Nephron (organoid): ENCODE results near the gene ZBTB26.
A peak's percentile ranks its signal among the peaks of the same experiment; 100 is the strongest.
"Not testable (repeated sequence)": the region's sequence is repeated elsewhere in the genome, so short reads cannot be mapped to it uniquely, and the experiment has no call there.

Experiments used
- H3K27ac Mint-ChIP-seq, 3 experiments: 2 replicates each; pipeline ENCODE4 v1.8.0; 2020; ENCODE audit warnings: mixed read lengths in 3 of 3, mild to moderate bottlenecking in 2 of 3, moderate library complexity in 1 of 3
- H3K27me3 Mint-ChIP-seq: 2 replicates; pipeline ENCODE4 v1.8.0; 2021; ENCODE audit warnings: low read depth, mild to moderate bottlenecking, moderate library complexity, mixed read lengths
- H3K36me3 Mint-ChIP-seq: 2 replicates; pipeline ENCODE4 v1.8.0; 2020; ENCODE audit warnings: low read depth, mixed read lengths
- H3K4me1 Mint-ChIP-seq: 2 replicates; pipeline ENCODE4 v1.8.0; 2020; ENCODE audit warnings: mixed read lengths
- H3K4me3 Mint-ChIP-seq, 3 experiments: 2 replicates each; pipeline ENCODE4 v1.8.0; 2020; ENCODE audit warnings: mild to moderate bottlenecking in 3 of 3, mixed read lengths in 3 of 3, moderate library complexity in 2 of 3
- H3K9me3 Mint-ChIP-seq: 2 replicates; pipeline ENCODE4 v1.8.0; 2020; ENCODE audit warnings: mixed read lengths
- TF ChIP-seq, protein P1 (sequence below), 3 experiments: fragments of 200-600 bp; sonication (generic); IDR thresholded peaks; one replicate each; pipeline ENCODE4 v1.5.0; 2021; ENCODE audit warnings: antibody characterized with exemption in 3 of 3; ENCODE audit not compliant: unreplicated experiment in 3 of 3

ZBTB26 gene

DNA sequence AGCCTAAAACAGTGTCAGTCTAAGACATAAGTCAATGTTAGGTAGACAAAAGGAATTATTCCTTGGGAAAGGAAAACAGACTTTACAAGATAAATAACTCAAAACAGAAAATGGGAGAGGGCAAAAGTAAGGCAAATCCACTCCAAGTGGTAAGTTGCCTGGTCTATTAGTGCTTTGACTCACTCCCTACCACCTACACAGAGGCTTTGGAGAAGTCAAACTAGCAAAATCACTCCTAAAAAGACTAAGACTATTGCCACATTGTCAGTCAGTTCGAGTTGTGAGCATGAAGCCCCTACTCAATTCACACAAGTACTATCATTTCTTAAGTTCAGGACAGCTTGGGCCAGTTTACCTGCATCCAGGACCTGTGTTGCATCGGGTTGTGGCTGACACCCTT, 13.0 kb downstream of the ZBTB26 start:
- no peaks in the 10 kb centered on the region for H3K27me3 Mint-ChIP-seq
- H3K36me3 Mint-ChIP-seq: peaks cover 19% of the 10 kb centered on the region
- H3K27ac Mint-ChIP-seq: no peak overlapping the region
- TF ChIP-seq, protein P1, sequence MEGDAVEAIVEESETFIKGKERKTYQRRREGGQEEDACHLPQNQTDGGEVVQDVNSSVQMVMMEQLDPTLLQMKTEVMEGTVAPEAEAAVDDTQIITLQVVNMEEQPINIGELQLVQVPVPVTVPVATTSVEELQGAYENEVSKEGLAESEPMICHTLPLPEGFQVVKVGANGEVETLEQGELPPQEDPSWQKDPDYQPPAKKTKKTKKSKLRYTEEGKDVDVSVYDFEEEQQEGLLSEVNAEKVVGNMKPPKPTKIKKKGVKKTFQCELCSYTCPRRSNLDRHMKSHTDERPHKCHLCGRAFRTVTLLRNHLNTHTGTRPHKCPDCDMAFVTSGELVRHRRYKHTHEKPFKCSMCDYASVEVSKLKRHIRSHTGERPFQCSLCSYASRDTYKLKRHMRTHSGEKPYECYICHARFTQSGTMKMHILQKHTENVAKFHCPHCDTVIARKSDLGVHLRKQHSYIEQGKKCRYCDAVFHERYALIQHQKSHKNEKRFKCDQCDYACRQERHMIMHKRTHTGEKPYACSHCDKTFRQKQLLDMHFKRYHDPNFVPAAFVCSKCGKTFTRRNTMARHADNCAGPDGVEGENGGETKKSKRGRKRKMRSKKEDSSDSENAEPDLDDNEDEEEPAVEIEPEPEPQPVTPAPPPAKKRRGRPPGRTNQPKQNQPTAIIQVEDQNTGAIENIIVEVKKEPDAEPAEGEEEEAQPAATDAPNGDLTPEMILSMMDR (IDR thresholded peaks at IDR 0.05; ENCODE audit: unreplicated experiment in 3 of 3): no peak
- H3K4me3 Mint-ChIP-seq: no peak overlapping the region
- no peaks in the 10 kb centered on the region for H3K9me3 Mint-ChIP-seq
- H3K4me1 Mint-ChIP-seq: peaks cover under 1% of the 10 kb centered on the region

DNA sequence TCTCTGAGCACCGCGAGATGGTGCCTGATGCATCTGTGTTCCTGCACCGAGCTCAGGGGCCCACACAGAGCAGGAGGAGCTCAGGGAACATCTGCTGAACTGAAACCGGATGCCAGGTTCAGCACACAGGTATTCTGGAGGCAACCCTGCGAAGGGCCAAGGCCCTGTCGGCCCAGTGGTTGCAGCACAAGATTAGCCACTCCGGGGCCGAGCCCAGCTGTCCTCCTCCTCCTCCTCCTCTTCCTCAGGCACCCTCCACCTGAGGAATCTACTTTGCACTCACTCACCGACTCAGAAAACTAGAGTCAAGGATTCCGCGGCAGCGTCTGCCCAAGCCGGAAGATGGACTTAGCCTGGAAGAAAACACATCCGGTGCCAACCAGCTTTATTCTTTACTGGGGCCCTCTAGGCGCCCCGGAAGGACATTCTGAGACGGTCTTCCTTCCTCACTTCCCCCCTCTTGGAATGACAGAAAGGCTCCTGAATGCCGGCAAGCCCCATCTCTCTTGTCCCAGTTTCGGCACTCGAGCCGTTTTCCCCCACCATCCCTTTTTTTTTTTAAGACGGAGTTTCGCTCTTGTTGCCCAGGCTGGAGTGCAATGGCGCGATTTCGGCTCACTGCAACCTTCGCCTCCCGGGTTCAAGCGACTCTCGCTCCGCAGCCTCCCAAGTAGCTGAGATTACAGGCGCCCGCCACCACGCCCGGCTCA, 18.2 kb downstream of the ZBTB26 start, which contains the start of gene ZBTB6:
TSS of gene ZBTB6 (minus strand) at position 360 of the 710 bp plus-strand sequence. CDS start 1,251 bp downstream, outside the sequence.
- TF ChIP-seq, protein P1 (IDR thresholded peaks at IDR 0.05; ENCODE audit: unreplicated experiment in 3 of 3): no peak
- Mint-ChIP-seq H3K4me3 (peak within 1 kb of the TSS; percentile 91 to 98 (median 96)), H3K9me3 (no peaks in the 10 kb centered on the region), H3K27ac (peak within 1 kb of the TSS; percentile 95 to 99 (median 99)), H3K27me3 (no peaks in the 10 kb centered on the region), H3K36me3 (peaks cover 19% of the 10 kb centered on the region), H3K4me1 (peaks cover 18% of the 10 kb centered on the region)

DNA sequence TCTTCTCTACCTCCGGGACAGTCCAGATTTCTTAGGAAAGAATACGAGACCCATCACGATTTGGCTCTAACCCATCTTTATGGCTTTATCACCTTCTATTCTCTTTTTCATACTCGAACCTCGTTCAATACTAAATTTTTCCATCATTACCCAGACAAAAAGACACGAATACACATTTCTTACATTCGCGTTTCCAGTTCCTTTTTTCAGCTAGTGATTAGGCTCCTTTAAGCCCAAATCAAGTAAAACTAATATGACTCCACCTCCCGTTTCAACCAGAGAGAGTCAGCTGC, 18.7 kb downstream of the ZBTB26 start:
- peaks cover 19% of the 10 kb centered on the region for H3K36me3 Mint-ChIP-seq
- H3K27me3 Mint-ChIP-seq: no peaks in the 10 kb centered on the region
- H3K9me3 Mint-ChIP-seq: no peaks in the 10 kb centered on the region
- peak overlapping the region; percentile 91 to 98 (median 96) for H3K4me3 Mint-ChIP-seq
- TF ChIP-seq, protein P1 (IDR thresholded peaks at IDR 0.05; ENCODE audit: unreplicated experiment in 3 of 3): no peak
- H3K27ac Mint-ChIP-seq: peak overlapping the region; percentile 95 to 99 (median 99)
- H3K4me1 Mint-ChIP-seq: peaks cover 18% of the 10 kb centered on the region

DNA sequence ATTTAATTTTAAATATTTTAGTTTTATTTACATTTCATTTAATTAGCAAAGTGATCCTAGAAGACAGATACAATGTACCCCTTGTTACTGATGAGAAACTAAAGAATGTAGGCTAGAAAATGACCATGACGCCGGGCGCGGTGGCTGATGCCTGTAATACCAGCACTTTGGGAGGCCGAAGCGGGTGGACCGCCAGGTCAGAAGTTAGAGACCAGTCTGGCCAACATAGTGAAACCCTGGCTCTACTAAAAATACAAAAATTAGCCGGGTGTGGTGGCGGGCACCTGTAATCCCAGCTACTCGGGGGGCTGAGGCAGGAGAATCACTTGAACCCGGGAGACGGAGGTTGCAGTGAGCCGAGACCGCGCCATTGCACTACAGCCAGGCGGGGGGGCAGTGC, 25.2 kb downstream of the ZBTB26 start:
- H3K27ac Mint-ChIP-seq, H3K9me3 Mint-ChIP-seq, H3K4me3 Mint-ChIP-seq, H3K27me3 Mint-ChIP-seq: not testable (repeated sequence)
- peaks cover 19% of the 10 kb centered on the region for H3K4me1 Mint-ChIP-seq
- H3K36me3 Mint-ChIP-seq: peaks cover 11% of the 10 kb centered on the region

DNA sequence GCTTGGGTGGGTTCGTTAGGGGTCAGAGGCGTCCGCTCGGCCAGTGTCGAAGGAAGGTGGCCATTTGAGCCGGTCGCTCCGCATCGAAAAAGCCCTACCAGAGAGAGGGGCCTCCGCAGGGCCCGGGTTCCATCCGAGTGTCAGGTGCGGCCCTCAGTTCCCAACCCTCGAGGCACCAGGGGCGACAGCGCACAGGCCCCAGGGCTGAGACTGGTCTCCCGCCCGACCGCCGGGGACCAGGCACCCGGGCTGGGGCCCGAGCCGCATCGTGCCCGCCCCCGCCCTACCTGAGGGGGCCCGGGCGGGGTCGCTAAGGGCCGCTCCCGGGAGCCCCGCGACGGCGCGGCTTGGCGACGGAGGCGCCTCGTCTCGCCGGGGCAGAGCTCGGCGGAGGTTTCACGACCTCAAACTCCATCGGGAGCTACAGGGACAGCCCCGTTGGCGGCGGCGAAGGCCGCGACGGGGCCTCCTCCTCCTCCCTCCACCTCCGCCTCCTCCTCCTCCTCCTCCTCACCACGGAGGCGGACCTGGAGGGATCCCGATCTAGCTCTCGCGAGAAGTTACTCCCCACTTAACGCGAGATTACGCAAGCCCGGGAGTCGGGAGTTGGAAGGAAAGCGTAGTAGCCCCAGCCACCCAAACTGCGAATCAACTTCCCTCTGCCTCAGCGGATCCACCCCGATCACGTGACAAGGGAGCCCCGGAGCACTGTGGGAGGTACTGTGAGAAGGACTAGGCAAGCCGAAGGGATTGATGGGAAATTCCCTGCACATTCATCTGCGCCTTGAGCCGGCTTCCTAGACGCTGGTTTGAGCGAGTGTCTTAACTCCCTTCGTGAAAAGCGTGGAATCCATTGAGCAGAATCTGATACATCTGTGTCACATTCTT, 26.2 kb downstream of the ZBTB26 start, which contains the start of gene RC3H2:
TSS of gene RC3H2 (minus strand) at position 537 of the 888 bp plus-strand sequence. CDS start 7,850 bp downstream, outside the sequence.
- Mint-ChIP-seq H3K27me3 (no peaks in the 10 kb centered on the region), H3K4me3 (peak within 1 kb of the TSS; percentile 94 to 98 (median 97)), H3K4me1 (peaks cover 26% of the 10 kb centered on the region), H3K9me3 (no peaks in the 10 kb centered on the region), H3K27ac (peak within 1 kb of the TSS; percentile 95 to 99 (median 99)), H3K36me3 (peaks cover 4% of the 10 kb centered on the region)
- TF ChIP-seq, protein P1 (IDR thresholded peaks at IDR 0.05; ENCODE audit: unreplicated experiment in 3 of 3): no peak

DNA sequence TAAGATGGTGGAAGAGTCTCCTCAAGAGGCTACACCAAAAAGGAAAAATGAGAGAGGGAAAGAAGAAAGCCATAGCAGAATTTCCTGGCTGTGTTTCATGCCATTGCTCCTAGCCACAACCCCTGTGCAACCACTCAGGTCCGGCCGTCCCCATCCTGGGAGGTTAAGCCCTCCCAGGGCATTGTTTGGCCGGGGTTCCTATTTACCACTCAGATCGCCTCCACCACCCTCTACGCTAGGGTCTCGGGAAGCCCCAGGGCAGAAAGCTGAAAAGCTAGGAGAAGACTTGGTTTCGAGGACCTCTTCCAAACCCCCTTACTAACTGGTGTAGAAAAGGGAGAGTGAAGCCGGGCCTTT, 26.9 kb downstream of the ZBTB26 start:
- Mint-ChIP-seq H3K4me3 (peak overlapping the region; percentile 93 to 98 (median 94)), H3K9me3 (no peaks in the 10 kb centered on the region), H3K36me3 (peaks cover 2% of the 10 kb centered on the region), H3K27me3 (no peaks in the 10 kb centered on the region), H3K4me1 (peaks cover 33% of the 10 kb centered on the region), H3K27ac (peak overlapping the region; percentile 95 to 99 (median 99))
- TF ChIP-seq, protein P1 (IDR thresholded peaks at IDR 0.05; ENCODE audit: unreplicated experiment in 3 of 3): no peak
